Activated naive CD4-positive, alpha-beta T cell treated with Interleukin-2 at 50 U/mL for 16 hours (primary cell): Measurements from ENCODE around the gene SH3PXD2A.

Source experiments
- DNase-seq: peaks from one replicate; pipeline ENCODE4 v3.0.0-alpha.2; 2020

SH3PXD2A gene

DNA sequence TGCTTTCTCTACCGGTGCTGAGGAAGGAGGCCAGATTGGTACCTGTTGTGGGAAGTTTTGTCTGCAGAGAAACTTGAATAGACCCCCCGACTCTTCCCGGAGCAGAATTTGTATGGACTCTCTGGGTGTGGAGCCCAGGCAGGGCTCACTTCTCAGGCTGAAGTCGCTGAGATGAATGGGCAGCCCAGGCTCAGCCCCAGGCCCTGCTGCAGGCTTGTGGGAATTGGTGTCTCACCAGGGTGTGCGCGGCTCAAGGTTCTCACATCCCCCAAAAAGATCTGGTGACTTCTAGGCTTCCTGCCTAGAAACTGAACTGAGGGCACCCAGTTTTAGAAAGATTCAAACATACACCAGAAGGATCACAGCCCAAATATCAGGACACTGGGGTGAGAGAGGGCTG is 258.4 kb downstream of the SH3PXD2A start:
- no peak for DNase-seq

DNA sequence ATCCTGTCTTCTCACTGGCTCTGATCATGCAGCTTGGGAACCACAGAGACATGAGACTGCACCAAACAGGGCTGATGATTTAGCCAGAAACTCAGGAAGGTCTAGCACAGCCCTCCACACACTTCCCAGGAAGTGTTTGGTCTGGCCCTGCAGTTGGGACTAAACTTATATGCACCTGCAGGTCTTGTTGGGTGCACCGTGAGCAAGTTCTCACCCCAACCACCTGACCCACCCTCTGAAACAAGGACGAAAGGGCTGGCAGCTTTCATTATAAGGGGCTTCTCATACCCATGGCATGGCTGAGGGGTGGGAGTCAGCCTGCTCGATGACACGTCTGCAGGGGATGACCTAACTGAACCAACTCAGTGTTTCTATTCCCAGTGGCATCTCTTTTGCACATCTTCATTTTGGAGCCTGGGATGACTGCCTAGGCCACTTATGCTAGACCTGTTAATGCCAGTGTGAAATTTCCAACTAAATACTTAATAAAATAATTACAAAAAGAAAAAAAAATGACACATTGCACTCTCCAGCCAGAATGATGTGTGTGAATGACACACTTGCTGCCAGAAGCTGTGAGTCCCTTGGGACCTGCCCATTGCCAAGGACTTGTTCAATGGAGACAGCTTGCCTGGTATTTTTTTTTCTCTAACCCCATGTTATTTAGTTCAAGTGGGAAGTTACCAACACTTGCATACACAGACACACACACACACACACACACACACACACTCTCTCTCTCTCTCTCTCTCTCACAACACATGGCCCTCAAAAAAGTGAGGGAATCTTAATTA is 259.2 kb downstream of the SH3PXD2A start:
- DNase-seq, result no peak

DNA sequence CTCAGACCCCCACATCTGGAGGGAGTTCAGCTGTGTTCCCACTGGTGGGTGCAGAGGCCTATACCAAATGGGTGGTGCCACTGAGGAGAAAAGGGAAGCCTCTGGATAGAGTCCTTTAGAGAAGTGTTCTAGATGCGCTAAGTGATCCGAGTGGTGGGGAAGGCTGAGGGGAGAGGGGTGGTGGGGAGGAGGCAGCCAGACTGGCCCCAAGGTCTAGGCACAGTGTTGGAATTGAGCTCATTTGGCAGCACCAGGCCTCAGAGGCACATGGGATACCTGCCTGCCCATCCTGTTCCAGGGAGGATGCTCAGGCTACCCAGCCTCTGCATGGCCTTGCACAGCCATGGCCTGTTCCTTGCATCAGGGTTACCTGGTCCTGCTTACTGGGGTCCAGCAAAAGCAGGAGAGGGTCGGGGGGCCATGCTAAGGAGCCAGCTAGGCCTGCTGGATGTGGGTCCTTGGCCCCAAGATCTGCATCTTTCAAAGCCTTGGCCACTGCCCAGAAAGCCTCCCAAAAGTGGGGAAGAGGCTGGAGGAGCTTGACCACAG is 262.3 kb downstream of the SH3PXD2A start:
- no peak for DNase-seq

DNA sequence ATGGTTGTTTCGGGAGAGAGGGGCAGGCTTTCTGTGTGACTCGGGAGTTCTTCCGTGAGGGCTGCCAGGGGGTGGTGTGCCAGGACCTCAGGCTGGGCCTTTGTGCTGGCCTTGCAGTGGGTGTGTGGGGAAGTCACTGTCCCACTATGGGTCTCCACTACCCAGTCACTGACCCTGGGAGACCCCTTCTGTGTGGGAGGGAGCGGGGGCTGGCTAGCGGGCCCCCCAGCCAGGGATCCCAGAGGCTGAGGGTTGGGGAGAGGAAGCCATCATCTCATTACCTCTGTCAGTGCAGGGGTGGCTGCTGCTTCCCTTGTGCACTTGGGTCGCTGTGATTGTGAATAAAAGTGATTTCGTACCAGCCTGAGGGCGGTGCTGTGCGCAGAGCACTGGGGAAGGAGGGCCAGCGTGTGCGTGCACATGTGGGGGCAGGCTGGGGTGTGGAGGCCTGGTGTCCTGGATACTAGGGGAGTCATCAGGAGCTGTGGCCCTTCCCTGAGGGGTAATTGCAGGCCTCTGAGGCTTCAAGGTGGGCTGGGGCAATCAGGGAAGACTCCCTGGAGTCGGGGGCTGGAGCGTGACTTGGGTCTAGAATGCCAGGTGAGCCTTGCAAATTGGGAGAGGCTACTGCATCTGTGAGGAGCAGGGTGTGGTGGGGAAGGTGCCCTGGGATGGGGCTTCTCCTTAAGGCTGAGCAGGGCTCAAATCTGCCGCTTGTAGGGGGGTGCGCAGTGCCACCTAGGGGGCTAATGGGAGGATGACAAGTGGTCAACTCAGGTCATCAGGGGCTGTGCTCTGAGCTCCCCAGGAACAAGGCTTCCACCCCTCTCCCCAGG is 263.0 kb downstream of the SH3PXD2A start:
- DNase-seq, result peak; percentile 34

DNA sequence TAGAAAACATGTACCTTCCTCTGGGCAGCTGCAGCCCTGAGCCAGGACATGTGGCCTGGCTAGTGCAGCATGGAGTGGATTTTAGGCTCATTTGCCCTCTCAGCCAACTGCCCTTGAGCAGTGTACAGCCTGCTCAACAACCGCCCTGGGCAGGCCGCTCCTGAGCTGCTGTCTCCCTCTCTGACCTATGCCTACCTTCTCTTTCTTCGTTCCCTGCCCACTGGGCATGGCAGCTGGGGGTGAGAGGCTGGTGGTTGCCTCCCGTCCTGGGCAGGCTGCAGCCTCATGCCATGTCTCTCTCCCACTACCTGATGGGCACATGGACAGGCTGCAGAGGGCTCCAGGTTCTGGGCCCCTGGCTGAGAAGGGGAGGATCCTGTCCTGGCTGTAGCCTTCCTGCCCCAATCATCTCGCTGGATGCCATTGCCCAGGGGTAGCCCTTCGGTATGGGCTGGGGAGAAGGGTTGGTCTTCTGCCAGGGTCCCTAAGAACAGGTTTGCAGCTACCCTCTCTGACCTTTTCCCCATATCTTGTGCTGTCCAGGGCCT is 264.6 kb downstream of the SH3PXD2A start:
- DNase-seq, result no peak

DNA sequence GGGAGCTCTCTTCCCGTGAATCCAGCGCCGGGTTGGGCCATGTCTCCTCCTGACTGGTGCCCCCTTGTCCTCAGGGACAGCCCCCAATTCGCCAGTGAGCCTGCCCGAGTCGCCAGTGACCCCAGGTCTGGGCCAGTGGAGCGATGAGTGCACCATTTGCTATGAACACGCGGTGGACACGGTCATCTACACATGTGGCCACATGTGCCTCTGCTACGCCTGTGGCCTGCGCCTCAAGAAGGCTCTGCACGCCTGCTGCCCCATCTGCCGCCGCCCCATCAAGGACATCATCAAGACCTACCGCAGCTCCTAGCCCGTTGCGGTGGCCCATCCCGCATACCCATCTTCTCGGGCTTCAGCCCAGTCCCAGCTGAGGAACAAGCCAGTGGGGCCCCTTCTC is 265.3 kb downstream of the SH3PXD2A start:
- DNase-seq, result no peak

DNA sequence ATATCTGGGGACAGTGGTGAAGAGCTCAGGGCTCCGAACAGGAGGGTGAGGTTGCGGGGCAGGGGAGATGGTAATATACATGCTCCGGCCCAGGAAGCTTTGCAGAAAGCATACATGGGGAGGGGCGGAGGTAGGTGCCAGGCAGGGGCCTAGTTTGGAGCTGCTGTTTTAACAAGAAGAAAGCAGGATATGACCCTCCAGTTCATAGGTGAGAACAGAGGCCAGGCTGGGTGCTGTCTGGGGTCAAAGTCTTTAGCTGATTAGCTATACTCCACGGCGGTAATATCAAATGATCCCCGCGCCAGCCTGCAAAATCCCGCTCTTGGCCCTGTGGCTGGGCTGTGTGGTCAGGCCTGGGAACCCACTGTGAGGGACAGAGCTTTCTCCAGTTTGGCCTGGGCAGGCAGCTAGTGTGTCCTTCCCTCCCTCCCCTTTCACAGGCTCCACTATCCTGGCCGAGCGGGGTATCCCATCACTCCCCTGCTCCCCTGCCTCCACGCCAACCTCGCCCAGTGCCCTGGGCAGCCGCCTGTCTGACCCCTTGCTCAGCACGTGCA is 266.2 kb downstream of the SH3PXD2A start:
- no peak for DNase-seq

DNA sequence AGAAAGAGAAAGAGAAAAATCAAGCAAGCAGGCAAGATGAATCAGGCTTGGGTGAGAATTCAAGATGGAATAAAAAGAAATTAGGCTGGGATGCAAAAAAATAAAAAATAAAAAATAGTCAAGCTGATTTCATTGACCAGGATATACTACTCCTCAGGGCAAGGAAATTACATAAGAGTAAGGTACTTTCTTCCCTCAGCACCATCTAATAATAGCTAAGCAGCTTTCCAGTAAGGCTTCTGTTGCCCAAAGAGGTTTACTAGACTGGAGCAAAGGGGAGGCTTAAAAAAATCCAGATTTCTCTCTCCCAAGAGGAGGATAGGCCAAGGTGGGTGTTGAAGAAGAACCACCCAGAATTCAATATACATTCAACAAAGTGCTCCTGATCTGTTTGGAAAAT is 268.3 kb downstream of the SH3PXD2A start:
- DNase-seq, result no peak

DNA sequence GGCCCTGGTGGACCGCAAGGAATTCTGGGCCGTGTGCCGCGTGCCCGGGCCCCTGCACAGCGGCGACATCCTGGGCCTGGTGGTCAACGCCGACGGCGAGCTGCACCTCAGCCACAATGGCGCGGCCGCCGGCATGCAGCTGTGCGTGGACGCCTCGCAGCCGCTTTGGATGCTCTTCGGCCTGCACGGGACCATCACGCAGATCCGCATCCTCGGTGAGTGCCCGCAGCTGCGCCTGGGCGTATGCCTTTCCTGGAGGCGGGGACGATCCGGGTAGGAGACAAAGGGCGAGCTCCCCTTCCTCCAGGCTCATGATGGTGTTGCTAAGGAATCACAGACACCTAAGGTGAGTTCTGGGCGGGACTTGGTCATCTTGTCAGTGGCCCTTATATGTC is 270.4 kb downstream of the SH3PXD2A start:
- no peak for DNase-seq

DNA sequence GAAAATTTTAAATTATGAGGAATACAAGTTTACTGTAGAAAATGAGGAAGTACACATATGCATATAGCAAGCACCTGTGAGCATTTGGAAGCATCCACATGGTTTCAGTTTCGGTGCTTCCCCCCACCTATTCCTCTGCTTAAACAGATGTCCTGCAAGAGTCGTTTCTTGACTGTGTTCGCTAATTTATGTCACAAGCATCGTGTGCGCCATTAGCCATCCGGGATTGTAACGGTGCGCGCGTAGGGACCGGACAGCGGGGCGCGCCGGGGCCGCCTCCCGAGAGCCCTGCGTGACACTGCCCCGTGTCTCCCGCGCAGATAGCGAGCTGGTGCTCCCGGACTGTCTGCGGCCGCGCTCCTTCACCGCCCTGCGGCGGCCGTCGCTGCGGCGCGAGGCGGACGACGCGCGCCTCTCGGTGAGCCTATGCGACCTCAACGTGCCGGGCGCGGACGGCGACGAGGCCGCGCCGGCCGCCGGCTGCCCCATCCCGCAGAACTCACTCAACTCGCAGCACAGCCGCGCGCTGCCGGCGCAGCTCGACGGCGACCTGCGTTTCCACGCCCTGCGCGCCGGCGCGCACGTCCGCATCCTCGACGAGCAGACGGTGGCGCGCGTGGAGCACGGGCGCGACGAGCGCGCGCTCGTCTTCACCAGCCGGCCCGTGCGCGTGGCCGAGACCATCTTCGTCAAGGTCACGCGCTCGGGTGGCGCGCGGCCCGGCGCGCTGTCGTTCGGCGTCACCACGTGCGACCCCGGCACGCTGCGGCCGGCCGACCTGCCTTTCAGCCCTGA is 271.0 kb downstream of the SH3PXD2A start:
- DNase-seq, result peak; percentile 62

DNA sequence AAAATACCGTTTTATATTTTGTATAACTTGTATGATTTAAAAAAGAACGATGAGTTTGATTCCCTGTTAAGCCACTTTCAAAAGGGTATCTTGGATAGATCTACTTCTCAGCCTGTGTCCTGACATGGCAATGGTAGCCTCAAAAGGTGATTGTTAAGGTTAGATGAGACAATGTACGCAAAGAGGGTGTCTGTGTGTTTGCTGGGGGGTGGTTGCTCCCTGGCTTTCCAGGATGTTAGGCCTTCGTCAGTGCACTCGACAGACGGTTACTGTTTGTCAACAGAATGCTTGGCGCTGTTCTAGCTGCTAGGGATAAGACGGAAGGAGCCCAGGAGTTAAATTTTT is 271.5 kb downstream of the SH3PXD2A start:
- no peak for DNase-seq

DNA sequence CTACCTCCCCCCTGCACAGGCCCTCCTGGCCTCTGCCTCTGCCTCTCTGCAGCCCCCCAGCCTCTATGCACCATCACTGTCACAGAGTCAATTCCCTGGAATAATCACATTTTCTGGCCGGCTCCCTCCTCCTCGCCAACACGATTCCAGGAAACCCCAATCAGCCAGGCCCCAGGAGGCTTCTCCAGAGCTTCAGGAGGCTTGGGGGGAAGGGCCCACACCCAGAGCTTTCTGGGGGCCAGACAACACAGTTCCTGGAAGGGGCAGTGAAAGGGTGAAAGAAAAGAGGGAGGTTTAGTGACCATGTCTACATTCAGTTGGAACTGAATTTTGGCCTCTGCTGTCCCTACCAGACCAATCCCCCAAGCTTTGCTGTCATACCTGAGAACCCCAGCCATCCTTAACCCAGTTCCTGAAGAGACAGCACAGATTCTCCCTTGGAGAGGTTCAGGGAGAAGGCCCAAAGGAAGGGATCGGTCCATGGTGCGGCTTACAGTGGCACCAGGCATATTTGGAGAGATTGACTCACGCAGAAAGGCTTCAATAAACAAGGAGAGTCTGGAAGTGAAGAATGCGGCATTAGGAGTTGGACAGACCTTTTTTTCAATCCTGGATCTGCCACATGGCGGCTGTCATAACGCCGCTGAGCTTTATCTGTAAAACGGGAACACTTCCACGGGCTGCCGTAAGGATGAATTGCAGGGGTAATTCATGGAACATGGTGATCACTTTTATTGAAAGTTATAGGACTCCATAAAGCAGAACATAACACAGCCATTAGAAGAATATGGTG is 272.8 kb downstream of the SH3PXD2A start:
- DNase-seq, result no peak

DNA sequence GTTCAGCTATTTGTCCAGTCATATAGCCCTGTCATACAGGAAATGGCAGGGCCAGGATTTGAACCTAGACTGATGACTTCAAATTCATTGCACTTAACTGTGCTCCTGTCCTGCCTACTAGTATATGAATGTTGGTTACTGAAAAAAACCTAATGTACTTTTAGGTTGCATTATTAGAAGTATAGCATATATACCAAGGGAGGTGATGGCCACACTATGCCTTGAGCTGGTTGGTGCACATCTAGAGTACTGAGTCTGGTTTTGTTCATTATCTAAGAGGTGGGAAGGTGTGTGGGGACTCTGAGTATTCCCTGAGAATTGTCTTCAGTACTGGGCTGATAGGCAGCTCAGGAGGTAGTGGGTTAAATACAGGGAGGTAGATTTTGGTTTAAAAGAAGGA is 273.9 kb downstream of the SH3PXD2A start:
- no peak for DNase-seq

DNA sequence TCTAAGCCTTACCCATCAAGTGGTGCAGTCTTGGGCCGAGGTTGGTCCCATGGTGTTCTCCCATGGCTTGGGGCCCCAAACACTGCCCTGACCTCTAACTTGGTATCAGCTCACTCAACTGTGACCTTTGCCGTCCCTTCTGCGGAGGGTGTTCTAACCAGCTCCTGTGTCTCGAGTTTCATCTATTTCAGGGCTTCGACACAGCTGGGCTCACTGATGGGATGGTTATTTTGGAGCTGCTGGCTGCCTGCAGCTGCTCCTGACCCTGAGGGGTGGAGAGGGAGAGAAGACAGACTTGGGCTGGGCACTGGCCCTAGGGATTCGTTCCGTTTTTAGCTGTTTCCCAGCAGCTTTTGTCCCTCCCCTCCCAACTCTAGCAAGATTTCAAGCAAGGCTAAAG is 274.9 kb downstream of the SH3PXD2A start:
- DNase-seq, result no peak

DNA sequence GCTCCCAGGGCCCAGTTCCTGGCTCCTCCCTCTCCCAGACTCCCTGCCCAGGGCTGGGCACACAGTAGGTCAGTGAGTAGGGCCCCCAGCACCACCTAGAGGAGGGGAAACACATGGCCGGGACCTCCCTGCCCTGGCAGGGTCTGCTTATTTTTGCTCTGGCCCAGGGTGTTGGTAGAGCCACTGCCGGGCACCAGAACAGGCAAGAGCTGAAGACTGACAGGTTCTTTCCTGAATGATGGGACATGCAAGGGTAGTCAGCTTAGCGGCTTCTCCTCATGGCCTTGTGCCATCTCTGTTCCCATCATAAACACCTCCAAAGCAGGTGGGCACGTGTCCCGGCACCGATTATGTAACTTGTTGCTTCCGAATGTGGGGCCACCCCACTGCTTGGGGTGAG is 275.4 kb downstream of the SH3PXD2A start:
- DNase-seq, result no peak

DNA sequence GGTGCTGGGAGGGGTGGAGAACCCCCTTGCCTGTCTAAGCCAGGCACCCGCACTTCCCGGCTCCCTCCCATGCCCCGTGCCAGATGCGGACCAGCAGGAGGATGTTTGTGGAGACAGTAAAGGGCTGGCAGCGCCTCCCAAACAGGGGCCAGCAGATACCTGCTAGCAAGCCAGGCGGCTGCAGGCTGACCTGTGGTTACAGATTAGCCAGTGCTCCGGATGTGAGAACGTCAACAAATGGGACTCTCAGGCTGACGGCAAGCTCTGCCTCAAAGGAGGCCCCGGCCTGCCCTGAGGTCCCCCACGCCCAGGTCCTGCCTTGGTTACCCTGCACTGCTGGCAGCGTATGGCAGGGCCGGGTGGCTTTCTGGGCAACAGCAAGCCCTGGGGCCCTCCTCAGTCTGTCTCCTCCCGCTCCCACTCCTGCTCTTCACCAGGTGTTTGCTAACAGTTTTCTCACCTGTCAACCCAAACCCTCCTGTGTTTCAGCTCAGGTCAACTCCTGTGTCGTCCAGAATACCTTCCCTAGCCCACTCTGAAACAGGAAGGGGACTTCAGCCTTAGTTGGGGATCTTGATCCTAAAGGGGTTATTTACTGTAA is 276.5 kb downstream of the SH3PXD2A start:
- no peak for DNase-seq

DNA sequence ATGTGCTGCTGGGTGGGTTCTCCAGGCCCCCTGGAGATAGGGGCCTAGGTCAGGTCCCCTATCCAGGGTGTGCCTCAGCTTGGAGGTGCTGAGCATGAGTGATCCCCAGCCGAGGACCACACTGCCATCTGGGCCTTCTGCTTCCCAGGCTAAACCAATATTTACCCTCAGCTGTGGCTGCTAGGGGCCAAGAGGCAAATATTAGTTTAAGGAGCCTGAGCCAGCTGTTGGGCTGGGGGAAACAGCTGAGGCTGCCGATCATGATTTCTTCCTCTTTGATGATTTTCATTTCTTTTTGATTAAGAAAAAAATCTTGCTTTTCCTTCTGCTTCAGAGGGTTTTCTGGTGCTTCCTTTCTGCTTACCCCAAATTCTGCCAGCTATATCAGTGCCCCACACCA is 278.5 kb downstream of the SH3PXD2A start:
- DNase-seq, result no peak

DNA sequence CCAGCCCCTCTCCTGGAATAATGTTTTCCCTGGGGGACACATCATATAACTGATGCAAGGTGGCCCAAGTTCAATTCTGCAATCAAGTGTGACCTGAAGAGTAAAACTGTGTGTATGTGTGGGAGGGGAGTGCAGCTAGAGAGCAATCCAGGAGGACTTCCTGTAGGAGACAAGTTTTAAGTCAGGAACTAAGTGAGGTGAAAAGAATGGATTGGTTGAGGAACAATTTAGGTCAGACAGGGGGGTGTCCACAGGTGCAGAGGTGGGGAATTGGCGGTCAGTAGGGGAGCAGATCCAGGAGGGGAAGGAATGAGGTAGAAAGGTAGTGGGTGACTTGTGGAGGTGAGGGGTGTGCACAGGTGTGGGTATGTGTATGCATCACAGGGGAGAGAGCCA is 279.3 kb downstream of the SH3PXD2A start:
- DNase-seq, result no peak

DNA sequence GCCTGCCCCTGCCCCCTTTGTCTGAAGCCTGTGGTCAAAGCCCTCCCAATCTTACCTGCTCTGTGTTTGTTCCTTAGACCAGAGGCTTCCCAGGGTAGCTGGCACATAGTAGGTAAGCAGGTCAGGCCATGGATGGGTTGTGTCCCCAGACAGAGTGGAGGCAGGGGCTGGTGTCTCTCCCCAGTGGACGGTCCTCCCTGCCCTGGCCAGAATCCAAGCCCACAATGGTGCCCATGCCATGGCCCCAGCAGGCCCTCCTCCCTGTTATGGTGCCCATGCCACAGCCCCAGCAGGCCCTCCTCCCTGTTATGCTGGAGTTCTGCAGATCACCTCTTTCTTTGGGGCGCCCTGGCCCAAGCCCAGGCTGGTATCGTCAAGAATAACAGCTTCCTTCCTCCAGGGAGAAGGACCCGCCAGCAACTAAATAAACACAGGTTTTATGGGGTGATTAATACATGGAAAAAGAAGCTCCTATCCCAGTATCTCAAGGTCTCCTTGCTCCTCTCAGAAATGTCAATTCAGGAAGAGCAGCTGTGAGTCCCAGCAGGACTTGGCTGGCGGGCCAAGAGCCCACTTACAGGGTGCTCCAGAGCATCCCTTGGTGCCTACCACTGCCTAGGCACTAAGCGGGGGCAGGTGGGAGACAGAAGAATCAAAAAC is 279.8 kb downstream of the SH3PXD2A start:
- DNase-seq, result no peak

DNA sequence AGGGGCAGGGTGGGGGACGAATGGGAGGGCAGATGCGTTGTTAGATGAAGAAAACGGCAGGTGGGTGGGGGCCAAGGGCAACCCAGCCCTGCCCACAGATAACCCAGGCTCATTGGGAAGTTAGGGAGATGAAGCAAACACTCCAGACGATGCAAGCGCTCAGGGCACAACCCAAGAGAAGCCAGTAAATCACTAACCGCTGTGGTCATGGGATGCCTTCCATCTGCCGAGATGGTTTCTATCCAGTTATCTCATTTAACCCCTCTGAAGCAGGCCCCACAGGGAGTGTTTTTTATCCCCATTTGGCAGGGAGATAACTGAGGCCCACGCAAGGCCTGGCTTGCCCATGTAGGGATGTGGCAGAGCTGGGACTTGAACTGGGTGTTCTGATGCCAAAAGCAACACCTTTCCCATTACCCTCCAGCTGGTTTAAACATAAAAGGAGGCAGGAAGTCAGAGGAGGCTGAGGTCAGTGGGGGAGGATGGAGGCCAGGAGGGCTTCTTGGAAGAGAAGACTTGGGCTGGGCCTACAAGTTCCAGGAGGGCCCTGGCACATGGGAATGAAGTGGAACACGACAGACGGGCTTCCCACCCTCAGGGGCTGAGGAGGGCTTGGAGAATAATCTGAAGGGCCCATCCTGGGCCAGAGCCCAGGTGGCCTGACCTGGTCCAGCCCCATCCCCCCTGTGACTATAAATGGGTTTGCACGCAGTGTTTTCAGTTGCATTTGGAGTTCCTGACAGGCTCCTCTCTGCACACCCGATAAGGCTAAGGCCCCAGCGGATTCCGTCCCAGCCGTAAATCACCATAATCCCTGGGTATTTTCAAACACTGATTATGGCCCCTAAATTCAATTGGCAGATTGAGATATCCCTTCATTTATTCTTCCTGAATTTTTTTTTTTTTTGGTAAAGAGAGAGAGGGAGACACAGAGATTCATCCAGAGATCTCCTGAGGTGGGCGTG is 281.0 kb downstream of the SH3PXD2A start:
- DNase-seq, result no peak
